ENCODE results near the gene KRCC1. TPM values are rescaled to one million over a fixed set of nuclear protein-coding genes. Genes with fewer than 3 reads are reported as not detected.
A peak's percentile ranks its signal among the peaks of the same experiment; 100 is the strongest.
"Not testable (repeated sequence)": the region's sequence is repeated elsewhere in the genome, so short reads cannot be mapped to it uniquely, and the experiment has no call there.

Gene KRCC1
- total RNA-seq, 4 donors from 2014 or later = 12.9 to 22.1 (median 17.9) TPM

GRCh38 chr2:88019985-88020384 is 35.6 kb downstream of the KRCC1 start:
- TF ChIP-seq CTCF (IDR thresholded peaks at IDR 0.05) = no peak
- TF ChIP-seq POLR2A (IDR thresholded peaks at IDR 0.05) = no peak
- no peak for TF ChIP-seq EP300 (IDR thresholded peaks at IDR 0.05)
- no peak for TF ChIP-seq POLR2AphosphoS5 (IDR thresholded peaks at IDR 0.05)
- no peak for DNase-seq (ENCODE audit: low spot score in 2 of 2)
- Histone ChIP-seq H3K4me1 (peaks cover 3% of the 10 kb centered on the region), H3K4me3 (no peak overlapping the region), H3K27ac (no peak overlapping the region), H3K9me3 (no peaks in the 10 kb centered on the region), H3K27me3 (no peaks in the 10 kb centered on the region), H3K36me3 (no peaks in the 10 kb centered on the region)
- WGBS = 58% methylated on average over 3 of the region's 3 CpGs

- Histone ChIP-seq H3K4me1 (peaks cover 3% of the 10 kb centered on the region), H3K9me3 (no peaks in the 10 kb centered on the region), H3K4me3 (no peak overlapping the region), H3K27ac (no peak overlapping the region), H3K27me3 (no peaks in the 10 kb centered on the region), H3K36me3 (no peaks in the 10 kb centered on the region)
- 87% methylated on average over 5 of the region's 6 CpGs for WGBS
- no peak for DNase-seq (ENCODE audit: low spot score in 2 of 2)
- TF ChIP-seq POLR2A (IDR thresholded peaks at IDR 0.05) = no peak
These were observed 36.7 kb downstream of the KRCC1 start for GRCh38 chr2:88018909-88019308.

GRCh38 chr2:88018077-88018805 is 37.3 kb downstream of the KRCC1 start:
- not testable (repeated sequence) for H3K9me3 ChIP-seq; H3K4me1 ChIP-seq; H3K27me3 ChIP-seq; H3K27ac ChIP-seq; DNase-seq (ENCODE audit: low spot score in 2 of 2); H3K36me3 ChIP-seq; H3K4me3 ChIP-seq
- 83% methylated on average over 11 of the region's 11 CpGs for WGBS

GRCh38 chr2:88017780-88018038 is 37.9 kb downstream of the KRCC1 start:
- not testable (repeated sequence) for DNase-seq (ENCODE audit: low spot score in 2 of 2); H3K27me3 ChIP-seq; H3K9me3 ChIP-seq; H3K36me3 ChIP-seq; H3K4me1 ChIP-seq; H3K27ac ChIP-seq
- H3K4me3 ChIP-seq = peak overlapping the region; percentile 61
- 93% methylated on average over 2 of the region's 2 CpGs for WGBS

- WGBS = 28% methylated on average over 40 of the region's 46 CpGs
- H3K27me3 ChIP-seq = no peaks in the 10 kb centered on the region
- H3K9me3 ChIP-seq = no peaks in the 10 kb centered on the region
- peak in 1 of 2 donors; percentile 72 for DNase-seq (ENCODE audit: low spot score in 2 of 2)
- H3K36me3 ChIP-seq = no peaks in the 10 kb centered on the region
- H3K27ac ChIP-seq = peak overlapping the region; percentile 77
- TF ChIP-seq POLR2A (IDR thresholded peaks at IDR 0.05) = no peak
- no peak for TF ChIP-seq CTCF (IDR thresholded peaks at IDR 0.05)
- TF ChIP-seq EP300 (IDR thresholded peaks at IDR 0.05) = no peak
- TF ChIP-seq POLR2AphosphoS5 (IDR thresholded peaks at IDR 0.05) = no peak
- peaks cover 3% of the 10 kb centered on the region for H3K4me1 ChIP-seq
- peak overlapping the region; percentile 61 for H3K4me3 ChIP-seq
These were observed 38.4 kb downstream of the KRCC1 start for GRCh38 chr2:88016960-88017779.

- no peaks in the 10 kb centered on the region for H3K9me3 ChIP-seq
- WGBS = 13% methylated on average over 30 of the region's 34 CpGs
These were observed 39.3 kb downstream of the KRCC1 start, which contains the start of gene RNU2-63P for GRCh38 chr2:88016086-88016959. TSS of gene RNU2-63P (minus strand) at chr2:88016547.

More at GRCh38 chr2:88016086-88016959, 39.3 kb downstream of the KRCC1 start, which contains the start of gene RNU2-63P:
- H3K4me3 ChIP-seq = peak within 1 kb of the TSS; percentile 61
- DNase-seq (ENCODE audit: low spot score in 2 of 2) = peak in 1 of 2 donors; percentile 81
- TF ChIP-seq CTCF (IDR thresholded peaks at IDR 0.05) = no peak
- TF ChIP-seq EP300 (IDR thresholded peaks at IDR 0.05) = no peak
- no peak for TF ChIP-seq POLR2A (IDR thresholded peaks at IDR 0.05)
- no peak for TF ChIP-seq POLR2AphosphoS5 (IDR thresholded peaks at IDR 0.05)
- H3K36me3 ChIP-seq = no peaks in the 10 kb centered on the region
- H3K27me3 ChIP-seq = no peaks in the 10 kb centered on the region
- H3K4me1 ChIP-seq = peaks cover 3% of the 10 kb centered on the region
- H3K27ac ChIP-seq = peak within 1 kb of the TSS; percentile 77
